Measurements from ENCODE around the gene HCN3. TPM values are rescaled to one million over a fixed set of nuclear protein-coding genes. Genes with fewer than 3 reads are reported as not detected.
A peak's percentile ranks its signal among the peaks of the same experiment; 100 is the strongest.

Gene HCN3
- total and polyA plus RNA-seq, 2 of the 13 experiments (the other 11 are each of a cell fraction or from before 2014, with no cell fraction given) = 2.4 to 10.2 TPM

GRCh38 chr1:155308493-155309422 is 31.5 kb downstream of the HCN3 start, which contains the start of gene FDPS (continued):
- TF ChIP-seq TCF12 (IDR thresholded peaks at IDR 0.05) (no peak), TCF12 (CRISPR knock-in tag; IDR thresholded peaks at IDR 0.05) (peak; percentile 15; the same call in 1 of the 2 replicates), ZNF138 (CRISPR knock-in tag; IDR thresholded peaks at IDR 0.05; ENCODE audit: low read depth) (peak; percentile 51; the same call in 1 of the 2 replicates), KAT2B (IDR thresholded peaks at IDR 0.05; ENCODE audit: borderline replicate concordance, low read depth, low read length) (no peak), JUNB (CRISPR knock-in tag; IDR thresholded peaks at IDR 0.05; ENCODE audit: borderline replicate concordance) (no peak), TFAP4 (IDR thresholded peaks at IDR 0.05; ENCODE audit: borderline replicate concordance, low read depth) (peak; percentile 79; the same call in 1 of the 2 replicates), ATF3 (CRISPR knock-in tag; IDR thresholded peaks at IDR 0.05) (0 out of 2 replicates have a peak, but pooled peaks have one; percentile 10), ZNF543 (CRISPR knock-in tag; IDR thresholded peaks at IDR 0.05) (peak; percentile 77; the same call in 1 of the 2 replicates), FOSL2 (CRISPR knock-in tag; IDR thresholded peaks at IDR 0.05) (0 out of 2 replicates have a peak, but pooled peaks have one; percentile 29), MXD3 (CRISPR knock-in tag; IDR thresholded peaks at IDR 0.05) (peak; percentile 60; the same call in 1 of the 2 replicates), KMT2A (CRISPR knock-in tag; IDR thresholded peaks at IDR 0.05) (0 out of 2 replicates have a peak, but pooled peaks have one; percentile 42), CBFB (CRISPR knock-in tag; IDR thresholded peaks at IDR 0.05) (peak; percentile 16; the same call in 1 of the 2 replicates), ZNF20 (CRISPR knock-in tag; IDR thresholded peaks at IDR 0.05) (no peak), ZNF513 (CRISPR knock-in tag; conservative IDR thresholded peaks at IDR 0.05) (no peak), CEBPB (IDR thresholded peaks at IDR 0.05; ENCODE audit: borderline replicate concordance, low read depth, low read length) (no peak), ZSCAN30 (CRISPR knock-in tag; IDR thresholded peaks at IDR 0.05) (peak; percentile 86; the same call in 1 of the 2 replicates), MEF2D (CRISPR knock-in tag; IDR thresholded peaks at IDR 0.05) (peak; percentile 48; the same call in 1 of the 2 replicates), IKZF5 (CRISPR knock-in tag; IDR thresholded peaks at IDR 0.05) (0 out of 2 replicates have a peak, but pooled peaks have one; percentile 38), ZFP90 (CRISPR knock-in tag; IDR thresholded peaks at IDR 0.05; ENCODE audit: borderline replicate concordance) (0 out of 2 replicates have a peak, but pooled peaks have one; percentile 36), ZNF124 (CRISPR knock-in tag; IDR thresholded peaks at IDR 0.05) (peak; percentile 49; the same call in 1 of the 2 replicates), MYPOP (CRISPR knock-in tag; IDR thresholded peaks at IDR 0.05) (peak; percentile 78; the same call in 1 of the 2 replicates), ZC3H13 (CRISPR knock-in tag; IDR thresholded peaks at IDR 0.05) (peak; percentile 73)
